ENCODE measurements around the gene KCNN4.
"Not testable (repeated sequence)": the region's sequence is repeated elsewhere in the genome, so short reads cannot be mapped to it uniquely, and the experiment has no call there.

KCNN4 gene

DNA sequence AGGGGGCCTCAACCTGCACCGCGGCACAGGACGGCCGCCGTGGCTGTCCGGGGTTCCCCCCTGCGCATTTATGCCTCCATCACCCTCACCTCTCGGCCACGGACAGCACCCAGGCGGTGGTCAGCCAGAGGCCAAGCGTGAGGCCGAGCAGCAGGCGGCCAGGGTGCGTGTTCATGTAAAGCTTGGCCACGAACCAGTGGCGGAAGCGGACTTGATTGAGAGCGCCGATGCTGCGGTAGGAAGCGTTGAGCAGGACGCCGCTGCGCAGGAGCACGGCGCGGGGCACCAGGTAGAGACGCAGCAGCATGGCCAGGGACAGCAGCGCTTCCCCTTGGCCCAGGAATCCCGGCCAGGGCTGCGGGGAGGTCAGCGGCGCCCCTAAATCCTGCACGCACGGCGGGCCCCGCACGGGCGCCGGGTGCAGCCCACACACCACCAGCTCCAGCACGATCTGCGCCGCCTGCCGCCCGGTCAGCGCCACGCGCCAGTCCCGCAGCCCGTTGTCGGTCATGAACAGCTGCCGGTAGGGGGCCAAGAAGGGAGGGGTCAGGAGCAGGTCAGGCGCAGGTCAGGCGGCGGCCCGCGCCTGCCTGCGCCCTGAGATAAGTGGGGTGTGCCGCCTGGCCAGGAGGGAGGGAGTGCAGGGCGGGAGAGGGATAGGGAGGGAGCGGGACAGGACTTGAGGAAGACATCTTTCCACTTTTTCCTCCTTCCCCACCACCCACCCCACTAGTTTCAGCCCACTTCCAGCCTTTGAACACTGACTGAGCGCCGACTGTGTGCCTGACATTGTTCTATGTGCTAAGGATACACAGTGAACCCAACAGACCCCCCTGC is 6.5 kb downstream of the KCNN4 start:
- no peak for DNase-seq

DNA sequence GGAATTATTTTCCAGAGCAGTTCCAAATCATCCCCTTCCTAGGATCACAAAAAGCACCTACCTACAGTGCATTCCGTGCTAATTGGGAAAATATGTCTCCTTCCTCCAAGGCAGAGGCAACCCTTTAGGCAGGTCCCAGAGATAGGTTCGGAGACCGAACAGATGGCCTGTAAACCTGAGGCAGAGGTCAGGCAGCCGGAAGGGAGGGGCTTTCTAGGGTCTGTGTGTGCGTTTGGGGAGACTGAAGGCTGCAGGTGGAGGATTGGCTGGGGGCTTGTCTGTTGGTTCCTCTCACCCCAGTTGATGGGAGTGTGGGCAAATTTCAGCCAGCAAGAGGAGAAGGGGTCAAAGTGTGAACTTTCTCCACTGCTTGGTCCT is 7.1 kb downstream of the KCNN4 start:
- no peak for DNase-seq

DNA sequence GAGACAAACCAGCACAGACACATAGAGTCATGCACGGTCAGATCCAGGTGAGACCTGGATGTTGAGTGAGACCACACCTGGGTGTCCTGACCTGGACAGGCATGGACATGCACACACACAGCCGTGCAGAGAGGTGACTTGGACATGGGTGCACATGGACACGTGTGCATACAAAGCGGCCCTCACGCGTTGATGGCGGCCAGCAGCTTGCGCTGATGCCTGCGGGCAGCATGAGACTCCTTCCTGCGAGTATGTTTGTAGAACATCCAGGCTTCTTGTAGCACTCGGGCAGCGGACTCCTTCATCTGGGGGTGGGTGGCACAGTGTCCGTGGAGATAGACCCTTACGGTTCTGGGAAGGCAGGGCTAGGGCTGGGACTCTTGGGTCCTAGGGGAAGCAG is 11.5 kb downstream of the KCNN4 start:
- DNase-seq: no peak

DNA sequence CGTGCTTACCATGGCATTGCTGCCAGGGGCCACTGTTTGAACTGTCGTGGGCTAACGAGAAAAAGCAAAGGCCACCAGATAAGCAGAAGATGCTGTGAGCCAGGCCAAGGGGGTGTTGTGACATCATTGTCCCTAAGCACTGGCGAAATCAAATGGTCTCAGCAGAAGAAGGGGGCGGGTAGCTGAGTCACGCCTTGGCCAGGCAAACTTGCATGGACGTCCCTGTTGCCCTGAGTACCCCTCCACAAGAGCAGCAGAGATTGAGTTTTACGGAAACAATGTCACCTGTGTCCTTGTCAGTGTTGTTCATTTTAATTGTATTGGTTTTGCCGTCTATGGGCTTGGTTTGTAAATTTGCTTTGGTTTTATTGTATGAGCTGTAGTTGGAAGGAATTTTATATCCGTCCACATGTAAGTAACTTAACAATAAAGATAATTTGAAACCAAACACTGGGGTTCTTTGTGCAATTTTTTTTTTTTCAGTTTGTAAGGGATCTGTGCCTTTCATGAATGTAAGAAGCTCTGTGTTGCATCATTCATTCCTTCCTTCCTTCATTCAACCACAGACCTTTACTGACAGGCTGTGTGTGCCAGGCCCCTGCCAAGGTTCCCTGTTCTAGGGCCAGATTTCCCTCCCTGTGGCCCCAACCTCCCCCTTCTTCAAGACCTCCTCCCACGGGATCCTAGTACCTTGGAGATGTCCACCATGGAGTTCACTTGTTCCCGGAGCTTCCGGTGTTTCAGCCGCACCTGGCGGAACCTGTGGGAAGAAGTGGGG is 12.3 kb downstream of the KCNN4 start:
- DNase-seq: no peak

DNA sequence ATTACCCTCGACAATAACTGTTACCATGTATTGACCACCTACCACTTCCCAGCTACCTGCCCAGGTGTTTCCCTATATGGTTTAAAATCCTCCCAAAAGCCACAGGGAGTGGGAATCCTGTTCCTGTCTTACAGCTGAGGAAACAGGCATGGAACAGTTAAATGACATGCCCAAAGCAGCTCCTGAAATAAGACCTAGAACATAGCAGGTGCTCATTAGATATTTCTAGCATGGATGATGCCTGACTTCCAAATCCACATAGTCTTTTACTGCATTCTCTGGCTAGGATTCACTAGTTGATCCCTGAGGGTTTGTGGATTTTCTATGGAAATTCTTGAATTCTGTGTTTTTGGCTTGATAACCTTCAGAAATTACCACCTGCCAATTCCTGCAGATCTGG is 13.0 kb downstream of the KCNN4 start:
- DNase-seq: no peak

DNA sequence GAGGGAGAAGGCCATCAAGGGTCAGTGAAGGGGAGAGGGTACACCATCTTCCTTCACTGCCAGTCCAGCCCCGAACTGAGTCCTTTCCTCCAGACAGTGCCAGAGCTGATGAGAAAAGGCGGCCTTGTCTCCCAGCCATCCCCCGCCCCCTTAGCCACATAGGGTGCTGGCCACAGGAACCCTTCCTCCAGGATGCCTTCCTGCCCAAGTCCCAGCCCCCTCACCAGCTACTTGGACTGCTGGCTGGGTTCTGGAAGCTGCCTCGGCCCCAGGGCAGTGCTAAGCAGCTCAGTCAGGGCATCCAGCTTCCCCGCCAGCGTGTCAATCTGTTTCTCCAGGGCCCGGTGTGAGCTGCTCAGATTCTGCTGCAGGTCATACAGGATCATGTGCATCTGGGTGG is 13.5 kb downstream of the KCNN4 start:
- no peak for DNase-seq

DNA sequence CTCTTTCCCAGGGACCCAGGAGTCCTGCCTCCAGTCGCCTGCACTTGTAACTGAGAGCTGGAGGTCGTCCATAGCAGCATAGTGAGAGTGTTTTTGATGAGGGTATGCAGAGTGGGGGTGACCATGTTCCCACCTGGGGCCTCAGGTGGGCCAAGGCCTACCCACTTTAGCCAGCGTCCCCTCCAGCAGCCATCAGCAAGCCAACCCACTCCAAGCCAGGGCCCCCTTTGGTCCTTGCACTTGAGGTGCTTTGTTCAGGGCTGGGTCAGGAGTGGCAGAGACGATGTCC is 14.1 kb downstream of the KCNN4 start:
- no peak for DNase-seq

DNA sequence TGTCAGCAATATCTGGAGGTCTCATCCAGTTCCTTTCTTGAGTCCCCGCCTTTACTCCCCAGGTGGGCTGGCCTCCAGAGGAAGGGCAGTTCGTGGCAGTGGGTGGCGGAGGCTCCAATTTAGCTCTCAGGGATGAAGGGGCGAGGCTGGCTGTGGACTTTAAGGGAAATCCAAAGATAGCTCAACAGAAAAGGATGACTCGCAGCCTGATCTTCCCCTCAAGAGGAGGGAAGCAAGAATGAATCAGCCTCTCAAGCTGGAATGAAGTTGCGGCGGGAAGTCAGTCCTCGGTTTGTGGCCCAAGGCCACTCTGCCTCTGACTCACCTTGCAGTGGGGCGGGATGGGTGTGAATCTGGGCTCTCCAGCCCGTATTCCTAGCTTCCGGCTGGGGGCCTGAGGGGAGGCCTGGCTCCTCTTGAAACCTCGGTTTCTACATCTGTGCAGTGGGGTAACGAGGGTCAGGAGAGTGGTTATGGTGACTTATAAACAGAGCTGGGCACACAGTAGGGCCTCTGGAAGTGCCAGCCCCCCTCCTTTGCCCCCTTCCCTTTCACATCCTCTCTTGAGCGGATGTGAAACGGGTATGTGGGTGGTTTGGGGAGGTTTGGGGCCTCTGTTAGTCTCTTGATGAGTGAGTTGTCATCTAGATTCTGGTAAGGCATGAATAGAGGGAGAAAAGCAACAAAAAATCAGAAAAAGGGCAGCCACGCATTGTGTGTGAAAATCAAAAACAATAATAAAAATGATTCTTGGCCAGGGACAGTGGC is 15.5 kb downstream of the KCNN4 start:
- peak; percentile 88 for DNase-seq

DNA sequence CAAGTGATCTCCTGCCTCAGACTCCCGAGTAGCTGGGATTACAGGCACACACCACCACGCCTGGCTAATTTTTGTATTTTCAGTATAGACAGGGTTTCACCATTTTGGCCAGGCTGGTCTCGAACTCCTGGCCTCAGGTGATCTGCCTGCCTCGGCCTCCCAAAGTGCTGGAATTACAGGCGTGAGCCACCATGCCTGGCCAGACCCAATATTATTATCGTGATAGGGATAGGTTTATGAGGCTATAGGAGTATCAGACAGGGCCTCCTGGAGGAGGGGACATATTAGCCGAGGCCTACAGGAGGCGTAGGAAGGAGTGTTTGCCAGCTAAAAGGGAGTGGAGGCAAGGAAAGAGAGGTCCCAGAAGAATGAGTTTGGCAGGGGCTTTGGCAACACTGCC is 16.1 kb downstream of the KCNN4 start:
- DNase-seq: not testable (repeated sequence)

DNA sequence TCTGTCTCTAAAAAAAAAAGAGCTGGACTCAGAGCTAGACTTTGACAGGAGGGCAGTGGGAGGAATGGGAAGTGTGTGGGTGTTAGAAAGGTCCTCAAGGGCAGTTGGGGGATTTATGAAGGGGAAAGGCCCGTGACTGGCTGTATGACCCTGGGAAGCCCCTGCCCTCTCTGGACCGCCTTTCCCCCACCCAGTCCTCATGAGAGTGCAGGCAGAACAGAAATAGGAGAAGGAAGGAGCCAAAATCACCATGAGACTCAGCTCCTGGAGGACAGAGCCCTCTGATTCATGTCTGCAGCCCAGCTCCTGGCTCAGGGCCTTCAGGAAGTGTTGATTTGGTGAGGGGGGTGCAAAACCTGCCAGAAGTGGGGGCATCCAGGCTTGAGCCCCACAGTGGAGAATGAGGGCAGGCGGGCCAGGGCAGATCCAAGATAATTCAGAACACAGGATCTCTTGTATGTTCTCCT is 17.3 kb downstream of the KCNN4 start:
- no peak for DNase-seq

DNA sequence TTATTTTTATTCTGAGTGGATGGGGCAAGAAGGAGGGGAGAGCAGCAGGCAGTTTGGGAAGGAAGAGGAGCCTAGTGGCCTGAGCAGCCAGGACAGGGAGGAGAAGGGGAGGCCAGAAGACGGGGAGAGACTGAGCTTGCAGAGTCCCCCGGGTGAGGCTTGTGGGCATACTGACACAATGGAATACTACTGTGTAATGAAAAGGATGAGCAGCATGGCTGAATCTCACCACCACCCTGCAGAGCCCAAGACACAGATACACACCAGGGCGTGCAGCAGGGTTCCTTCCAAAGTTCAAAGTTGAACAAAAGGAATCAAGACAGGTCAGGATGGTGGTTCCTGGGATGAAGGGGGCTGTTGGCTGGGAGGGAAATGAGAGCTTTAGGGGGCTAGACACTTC is 18.0 kb downstream of the KCNN4 start:
- DNase-seq: no peak

DNA sequence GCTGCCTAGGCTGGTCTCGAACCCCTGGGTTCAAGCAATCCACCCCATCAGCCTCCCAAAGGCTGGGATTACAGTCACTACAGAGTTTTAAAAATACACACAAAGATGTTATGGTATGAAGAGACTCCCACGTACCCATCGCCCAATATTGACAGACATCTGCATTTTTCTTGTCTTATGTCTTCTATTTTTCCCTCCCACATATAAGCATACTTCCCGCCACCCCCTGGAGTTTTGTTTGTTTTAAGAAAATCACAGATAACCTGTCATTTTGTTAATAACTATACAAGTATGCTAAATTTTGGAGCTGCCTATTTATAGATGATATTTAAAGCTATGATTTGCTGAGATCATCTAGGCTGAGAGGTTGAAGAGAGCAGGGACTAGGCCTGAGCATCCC is 19.8 kb downstream of the KCNN4 start:
- DNase-seq: no peak

DNA sequence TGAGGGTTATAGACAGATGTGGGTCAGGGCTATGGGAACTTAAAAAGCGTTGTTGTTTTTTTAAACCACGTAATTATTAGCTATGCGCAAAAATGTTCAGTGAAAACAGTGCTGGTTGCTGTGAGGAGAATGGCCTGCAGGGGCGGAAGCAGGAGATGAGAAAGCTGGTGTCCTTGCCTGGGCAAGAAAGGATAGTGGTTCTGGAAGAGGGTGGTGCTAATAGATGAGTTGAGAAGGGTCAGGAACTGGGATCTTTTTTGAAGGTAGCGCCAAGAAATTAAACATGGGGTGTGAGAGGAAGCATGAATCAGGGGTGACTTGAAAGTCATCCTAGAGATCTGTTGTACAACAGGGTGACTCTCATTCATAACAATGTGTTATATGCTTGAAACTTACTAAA is 21.3 kb downstream of the KCNN4 start:
- DNase-seq: no peak

DNA sequence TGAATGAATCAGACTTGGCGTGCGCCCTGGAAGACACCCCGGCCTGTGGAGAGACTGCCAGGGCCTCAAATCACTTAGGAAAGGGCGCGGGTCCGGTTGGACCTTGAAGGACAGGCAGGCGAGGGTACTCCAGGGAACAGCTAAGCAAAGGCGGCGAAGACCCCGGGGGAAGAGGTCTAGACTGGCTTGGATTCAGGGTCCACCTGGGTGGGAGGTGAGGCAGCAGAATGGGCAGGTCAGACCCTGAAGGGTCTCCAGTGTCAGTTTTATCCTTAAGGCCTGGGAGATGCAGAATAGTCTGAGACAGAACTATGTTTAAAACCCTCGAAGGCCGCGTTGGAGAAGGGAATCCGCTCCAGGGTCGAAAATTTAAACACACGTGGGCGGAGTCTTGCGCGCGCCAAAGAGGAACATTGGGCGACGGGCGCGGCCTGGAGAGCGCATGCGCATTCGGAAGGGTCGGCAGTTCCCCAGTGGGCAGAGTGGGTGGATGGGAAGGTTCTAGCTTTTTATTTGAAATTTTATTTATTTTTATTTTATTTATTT is 25.4 kb downstream of the KCNN4 start:
- DNase-seq: peak; percentile 84

DNA sequence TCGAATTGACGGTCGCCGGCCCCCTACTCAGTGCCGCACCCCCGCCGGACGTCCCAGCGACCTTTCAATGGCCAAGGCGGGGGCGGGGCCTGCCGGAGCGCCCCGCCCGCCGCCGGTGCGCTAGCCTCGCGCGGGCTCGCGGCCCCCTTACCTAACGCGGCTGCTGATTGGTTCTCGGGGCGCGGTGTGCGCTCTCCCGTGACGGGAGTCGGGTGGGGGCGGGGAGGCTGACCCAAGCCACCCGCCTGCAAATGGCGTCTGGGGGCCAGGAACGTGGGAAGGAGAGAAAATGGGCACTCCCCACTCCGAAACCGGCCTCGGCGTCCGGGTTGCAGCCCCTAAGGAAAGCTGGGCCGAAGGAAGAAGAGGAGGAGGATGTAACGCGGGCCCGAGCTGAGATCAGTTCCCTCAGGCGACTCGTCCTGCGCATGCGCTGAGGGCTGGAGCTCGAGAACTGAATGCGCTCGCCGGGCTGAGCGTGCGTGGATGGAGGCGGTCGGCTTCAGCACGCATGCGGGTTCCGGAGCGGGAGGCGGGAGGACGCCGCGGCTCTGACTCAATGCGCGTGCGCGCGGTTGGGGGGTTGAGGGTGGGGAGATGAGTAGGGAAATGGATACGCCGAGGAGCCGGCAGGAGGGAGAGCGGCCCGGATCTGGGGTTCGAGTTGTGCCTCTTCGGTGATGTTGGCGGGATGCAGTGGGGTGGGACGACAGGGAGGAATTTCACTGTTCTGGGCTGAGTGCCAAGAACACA is 26.1 kb downstream of the KCNN4 start, which contains the start of gene SMG9:
Gene SMG9 (minus strand): TSS at position 460 of the 753 bp plus-strand sequence. CDS start 4,221 bp downstream, outside the sequence.
- DNase-seq: peak; percentile 98

DNA sequence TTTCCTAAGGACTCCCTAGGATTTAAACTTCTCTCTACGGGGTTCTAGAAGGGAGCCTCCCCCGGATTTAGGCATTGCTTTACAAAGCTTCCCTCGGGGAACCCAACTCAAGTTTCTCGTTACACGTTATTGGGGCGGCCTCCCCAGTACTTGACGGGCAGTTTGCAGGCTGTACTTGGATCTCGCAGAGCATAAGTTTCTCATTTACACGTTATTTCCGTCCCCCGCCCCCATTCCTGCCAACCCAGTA is 26.6 kb downstream of the KCNN4 start:
- DNase-seq: no peak

DNA sequence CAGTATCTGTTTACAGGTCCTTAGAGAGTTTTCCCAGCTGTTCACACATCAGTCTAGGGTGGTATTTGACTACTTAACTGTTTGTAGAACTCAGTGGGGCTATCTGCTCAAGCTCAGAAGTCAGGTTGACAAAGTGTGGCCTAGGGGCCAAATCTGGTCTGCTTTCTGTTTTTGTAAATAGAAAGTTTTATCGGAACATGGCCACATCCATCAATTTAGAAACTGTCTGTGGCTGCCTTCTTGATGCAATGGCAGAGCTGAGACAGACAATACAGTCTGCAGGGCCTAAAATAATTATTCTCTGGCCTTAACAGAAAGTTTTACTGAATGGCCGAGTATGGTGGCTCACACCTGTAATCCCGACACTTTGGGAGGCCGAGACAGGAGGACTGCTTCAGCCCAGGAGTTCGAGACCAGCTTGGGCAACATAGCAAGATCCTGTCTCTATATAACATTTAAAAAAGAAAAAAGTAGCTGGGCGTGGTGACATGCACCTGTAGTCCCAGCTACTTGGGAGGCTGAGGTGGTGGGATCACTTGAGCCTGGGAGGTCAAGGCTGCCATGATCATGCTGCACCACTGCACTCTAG is 28.4 kb downstream of the KCNN4 start:
- DNase-seq: no peak

DNA sequence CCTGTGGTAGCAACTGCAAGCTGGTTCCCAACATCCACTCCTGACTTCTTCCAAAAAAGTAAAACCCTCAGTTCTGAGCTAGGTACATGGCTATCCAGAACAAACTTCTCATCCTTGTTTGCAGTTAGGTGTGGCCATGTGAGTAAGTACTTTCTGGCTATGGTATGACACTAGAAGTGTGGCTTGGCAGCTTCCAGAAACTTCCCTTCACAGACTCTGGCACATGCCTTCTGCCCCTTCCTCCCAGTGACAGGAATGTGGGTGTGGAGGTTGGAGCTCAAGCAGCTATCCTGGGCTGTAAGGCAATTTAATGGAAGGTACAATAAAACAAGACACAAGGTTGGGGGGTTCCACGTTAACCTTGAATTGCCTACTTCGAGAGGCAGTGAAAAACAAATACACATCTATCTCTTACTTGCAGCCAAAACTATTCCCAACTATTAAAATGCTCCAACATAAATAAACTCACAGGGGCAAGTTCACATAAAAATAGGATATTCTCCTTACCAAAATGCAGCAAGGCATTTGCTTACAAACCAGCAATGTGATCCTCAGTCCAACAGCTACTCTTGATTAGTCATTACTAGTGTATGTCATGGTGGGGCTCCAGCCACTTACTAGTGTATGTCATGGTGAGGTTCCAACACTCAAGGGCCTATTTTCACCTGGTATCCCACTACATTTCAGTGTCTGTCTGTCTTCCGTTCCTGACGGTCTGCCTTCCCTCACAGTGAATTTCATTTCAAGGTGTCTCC is 29.1 kb downstream of the KCNN4 start:
- DNase-seq: no peak

DNA sequence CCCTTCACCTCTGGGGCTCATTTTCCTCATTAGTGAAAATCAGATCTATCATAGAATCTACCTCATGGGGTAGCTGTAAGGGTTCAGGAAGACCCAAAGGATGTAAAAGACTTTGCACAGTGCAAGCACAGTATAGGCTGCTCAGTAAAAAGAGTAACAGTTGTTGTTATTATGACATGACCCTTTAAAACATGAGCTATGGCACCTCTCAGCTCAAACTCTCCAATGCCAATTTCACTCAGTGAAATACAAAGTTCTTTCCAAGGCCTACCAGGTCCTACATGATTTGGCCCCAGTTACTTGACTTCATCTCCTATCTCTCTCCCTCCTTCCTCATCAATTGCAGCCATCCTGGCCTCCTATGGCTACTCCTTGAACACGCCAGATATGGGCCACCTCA is 30.9 kb downstream of the KCNN4 start:
- DNase-seq: no peak

DNA sequence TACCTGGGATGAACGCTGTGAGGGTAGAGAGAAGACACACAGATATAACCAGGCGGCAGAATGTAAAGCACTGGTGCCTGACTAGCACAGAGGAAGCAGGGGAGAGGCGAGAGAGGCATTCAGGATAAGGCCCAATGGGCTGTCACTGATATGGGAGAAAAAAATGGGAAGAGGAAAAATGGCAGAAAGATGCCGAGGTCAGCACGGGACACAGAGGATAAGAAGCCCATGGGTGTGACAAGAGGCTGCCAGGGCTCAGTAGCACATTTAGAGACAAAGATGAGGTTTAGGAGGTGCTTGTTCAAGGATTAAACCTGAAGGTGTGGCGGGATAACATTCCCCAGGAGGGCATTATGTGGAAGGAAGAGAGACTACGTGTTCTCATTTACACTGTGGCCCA is 31.6 kb downstream of the KCNN4 start:
- no peak for DNase-seq

DNA sequence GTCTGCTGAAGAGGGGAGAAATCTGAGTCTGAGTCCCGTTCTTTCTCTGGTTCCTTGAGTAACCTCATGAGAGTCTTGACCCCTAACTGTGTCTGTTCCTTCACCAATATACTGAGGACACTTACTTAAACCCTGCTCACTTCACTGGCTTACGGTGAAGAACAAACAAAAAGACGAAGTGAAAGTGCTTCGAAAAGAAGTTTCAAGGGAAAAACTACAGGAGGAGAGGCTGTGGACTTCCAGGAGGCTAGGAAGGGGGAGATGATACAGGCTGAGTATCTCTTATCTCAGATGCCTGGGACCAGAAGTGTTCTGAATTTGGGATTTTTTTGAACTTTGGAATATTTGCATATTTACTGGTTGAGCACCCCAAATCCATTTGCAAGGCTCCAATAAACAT is 32.1 kb downstream of the KCNN4 start:
- DNase-seq: no peak

DNA sequence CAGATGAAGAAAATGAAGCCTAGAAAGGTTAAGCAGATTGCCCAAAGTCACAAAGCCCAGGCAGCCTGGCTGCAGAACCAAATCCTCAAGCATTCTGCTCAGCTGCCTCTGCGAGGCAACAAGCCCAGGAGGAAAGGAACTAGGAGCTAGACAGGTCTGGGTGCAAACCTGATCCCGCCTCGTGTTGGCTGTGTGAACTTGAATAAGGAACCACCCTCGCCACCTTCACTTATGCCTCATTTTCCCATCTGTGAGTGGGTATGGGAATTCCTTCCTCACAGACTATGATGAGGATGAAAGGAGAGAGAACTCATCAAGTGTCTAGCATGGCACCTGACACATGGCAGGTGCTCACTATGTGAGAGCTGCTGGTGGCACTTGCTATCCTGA is 32.6 kb downstream of the KCNN4 start:
- no peak for DNase-seq

Measured in stimulated activated CD4-positive, alpha-beta T cell treated with anti-CD3 and anti-CD28 coated beads, Interleukin-4, amount 100 ng/mL, for 24 hours (primary cell).